Adipose tissue (tissue), 3 donors: ENCODE data around the gene FAM174C. TPM values are rescaled to one million over a fixed set of nuclear protein-coding genes. Genes with fewer than 3 reads are reported as not detected.

Experiments
- H3K27ac ChIP-seq: one replicate; pipeline ENCODE4 v1.5.1; 2013; ENCODE audit warnings: low read depth, low read length
- WGBS, 3 donors: extraction: QIAGEN DNeasy Blood & Tissue Kit; methylation state at CpG; one replicate each; pipeline ENCODE4 v1.1.7; 2013; 5-methylcytosine and 5-hydroxymethylcytosine counted together
- polyA plus RNA-seq, 3 donors: library from polyadenylated mRNA; stranded (reverse); fragments of 200-250 nt; gene quantifications; one replicate each; pipeline ENCODE4 v1.2.3, GENCODE V29; 2013
- donor health status: healthy with polysubstance abuse.
- donor health status: Bipolar disorder and iron deficiency.
- donor health status: healthy.

Gene FAM174C
- polyA plus RNA-seq, 3 donors = 44.9 to 75.8 (median 55.0) TPM

DNA sequence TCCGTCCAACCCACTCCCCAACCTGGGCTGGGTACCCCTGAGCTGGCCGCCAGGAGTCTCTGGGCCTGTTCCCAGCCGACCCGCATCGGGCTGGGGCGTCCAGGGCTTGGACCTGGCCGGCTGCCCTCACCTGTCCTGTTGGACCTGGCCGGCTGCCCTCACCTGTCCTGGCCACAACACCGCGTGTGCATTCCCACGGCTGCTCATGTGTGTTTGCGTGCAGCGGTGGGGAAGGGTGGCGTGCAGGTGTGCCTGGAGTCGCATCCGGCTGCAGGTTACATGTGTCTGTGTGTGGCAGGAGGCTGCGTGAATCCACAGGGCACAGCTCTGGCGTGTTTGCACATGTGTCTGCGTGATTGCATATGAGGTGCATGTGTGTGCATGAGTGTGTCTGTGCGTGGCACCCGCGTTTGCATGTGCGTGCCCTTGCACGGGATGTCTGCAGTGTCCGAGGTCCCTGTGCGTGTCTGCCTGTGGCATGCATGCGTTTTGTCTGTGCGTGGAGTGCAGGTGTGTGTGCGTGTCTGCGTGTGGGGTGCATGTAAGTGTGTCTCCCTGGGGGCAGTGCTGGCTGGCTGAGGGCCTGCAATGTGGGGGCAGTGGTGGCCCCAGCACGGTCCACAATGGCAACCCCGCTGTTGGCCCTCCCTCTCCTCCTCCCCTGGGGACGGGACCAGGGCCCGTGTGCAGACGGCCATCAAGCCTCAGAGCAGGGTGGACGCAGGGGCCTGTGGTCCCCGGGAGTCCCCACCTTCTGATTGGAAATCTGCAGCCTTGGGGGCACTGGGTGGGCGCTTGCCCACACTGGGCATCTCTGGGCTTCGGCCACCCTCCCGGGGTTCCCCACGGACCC lies 13.7 kb downstream of the FAM174C start:
- no peak overlapping the region for H3K27ac ChIP-seq
- 62 to 87% (median 80%) methylated on average over 38 to 41 of the region's 41 CpGs for WGBS, 3 donors

- WGBS, 3 donors = 70 to 80% (median 74%) methylated on average over 19 of the region's 19 CpGs
- no peak overlapping the region for H3K27ac ChIP-seq
Observed at GRCh38 chr19:1289686-1290025, 14.3 kb downstream of the FAM174C start.

DNA sequence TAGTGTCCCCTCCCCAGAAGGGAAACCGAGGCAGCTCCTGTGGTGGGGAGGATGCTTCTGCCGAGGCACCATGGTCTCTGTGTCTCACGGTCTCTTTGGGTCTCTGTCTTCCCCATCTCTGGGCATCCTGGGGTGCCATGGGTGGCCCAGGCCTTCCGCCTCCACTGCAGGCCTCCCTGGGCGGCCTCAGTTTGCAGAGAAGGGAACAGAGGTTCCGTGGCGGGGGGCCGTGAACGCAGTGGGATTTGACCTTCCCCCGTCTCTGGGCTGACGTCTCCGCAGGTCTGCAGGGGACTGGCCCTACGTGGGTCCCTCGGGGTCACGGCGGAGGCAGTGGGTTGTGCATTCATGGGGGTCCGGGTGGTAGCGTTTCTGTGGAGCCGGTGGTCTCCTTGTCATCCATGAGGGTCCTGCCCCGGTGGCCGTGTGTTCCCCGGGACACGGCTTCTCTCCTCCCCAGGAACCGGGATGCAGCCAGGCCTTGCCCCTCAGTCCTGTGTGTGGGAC lies 14.9 kb downstream of the FAM174C start:
- 83 to 87% (median 87%) methylated on average over 23 to 24 of the region's 24 CpGs for WGBS, 3 donors
- no peak overlapping the region for H3K27ac ChIP-seq

DNA sequence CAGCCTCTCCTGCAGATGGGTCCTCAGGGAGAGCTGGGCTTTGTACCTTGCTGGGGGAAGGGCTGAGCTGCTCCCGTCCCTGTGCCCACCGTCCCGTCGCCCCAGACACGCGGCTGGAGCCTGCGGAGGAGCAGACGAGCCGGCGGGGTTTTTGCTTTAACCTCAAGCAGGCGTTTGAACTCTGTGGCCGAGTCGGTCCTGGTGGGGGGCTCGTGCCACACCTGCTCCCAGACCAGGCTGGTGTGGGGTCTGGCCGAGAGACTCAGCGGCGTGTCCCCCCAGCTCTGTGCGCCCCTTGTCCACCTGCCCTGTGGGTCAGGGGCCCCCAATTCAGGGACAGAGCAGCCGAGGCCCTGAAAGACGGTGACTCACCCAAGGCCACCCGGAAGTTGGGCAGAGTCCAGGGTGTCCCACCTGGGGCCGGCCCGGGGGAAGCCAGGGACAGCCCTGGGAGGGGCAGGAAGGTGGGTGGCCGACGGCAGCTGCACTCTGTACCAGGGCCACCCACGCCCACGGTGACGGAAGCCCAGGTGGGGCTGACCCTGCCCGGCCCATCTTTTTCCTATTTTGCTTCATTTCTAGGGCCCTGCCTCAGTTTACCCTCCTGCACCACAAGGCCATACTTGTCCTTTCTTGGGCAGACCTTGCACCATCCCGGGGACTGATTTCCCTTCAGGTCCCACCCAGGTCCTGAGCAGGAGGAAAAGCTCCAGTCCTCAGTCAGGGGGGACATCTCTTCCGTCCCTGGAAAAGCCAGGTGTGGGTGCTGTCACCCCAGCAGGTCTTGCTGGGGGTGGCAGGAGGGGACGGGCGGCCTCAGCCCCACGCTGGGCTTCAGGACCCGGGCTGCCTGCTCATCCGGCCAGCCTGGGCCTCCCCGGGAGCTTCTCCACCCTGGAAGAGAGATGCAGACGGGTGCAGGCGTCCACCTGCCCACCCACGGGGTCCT lies 15.6 kb downstream of the FAM174C start:
- H3K27ac ChIP-seq = no peak overlapping the region
- WGBS, 3 donors = 69 to 74% (median 71%) methylated on average over 35 to 40 of the region's 40 CpGs

GRCh38 chr19:1291761-1292418 lies 16.6 kb downstream of the FAM174C start:
- WGBS, 3 donors = 50 to 65% (median 52%) methylated on average over 24 to 25 of the region's 25 CpGs

GRCh38 chr19:1292419-1293151 lies 17.3 kb downstream of the FAM174C start:
- 82 to 88% (median 84%) methylated on average over 17 of the region's 17 CpGs for WGBS, 3 donors
- no peak overlapping the region for H3K27ac ChIP-seq

More at GRCh38 chr19:1291761-1292418, 16.6 kb downstream of the FAM174C start:
- no peak overlapping the region for H3K27ac ChIP-seq

DNA sequence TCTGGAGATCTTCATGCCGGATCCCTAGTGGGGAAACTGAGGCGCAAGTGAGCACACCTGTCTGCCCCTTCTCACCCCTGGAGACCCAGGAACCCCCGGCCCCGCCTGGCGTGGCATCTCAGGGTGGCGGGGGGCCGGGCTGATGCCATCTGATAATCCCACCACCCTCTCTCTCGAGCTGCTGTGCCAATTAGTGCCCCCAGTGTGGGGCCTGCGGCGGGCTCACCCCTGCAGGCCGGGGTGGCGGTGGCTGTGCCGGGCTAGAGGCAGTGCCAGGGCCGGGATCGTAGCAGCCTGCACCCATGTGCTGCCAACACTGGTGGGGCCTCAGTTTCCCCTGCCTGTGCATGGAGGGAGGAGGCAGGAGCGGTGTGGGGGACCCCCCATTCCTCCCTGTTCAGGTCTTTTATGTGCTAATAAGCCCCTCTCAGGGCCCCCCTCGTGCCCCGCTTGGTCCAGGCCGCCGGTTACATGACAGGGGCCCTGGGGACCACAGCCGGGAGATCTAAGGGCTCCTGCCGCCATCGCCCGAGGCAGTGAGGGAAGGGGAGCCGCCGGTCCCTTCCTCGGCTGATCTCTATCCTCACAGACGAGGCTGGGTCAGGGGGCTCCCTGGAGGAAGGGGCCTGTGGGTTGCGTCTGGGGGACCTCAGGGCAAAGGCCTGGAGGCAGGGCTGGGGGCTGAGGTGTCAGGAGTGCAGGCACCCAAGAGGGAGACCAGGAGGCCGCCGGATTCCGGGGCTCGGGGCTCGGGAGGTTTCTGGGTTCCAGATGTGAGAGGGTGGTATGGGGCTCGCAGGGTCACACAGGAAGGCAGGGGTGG lies 18.7 kb downstream of the FAM174C start:
- no peak overlapping the region for H3K27ac ChIP-seq
- 76 to 82% (median 79%) methylated on average over 32 to 35 of the region's 35 CpGs for WGBS, 3 donors

- WGBS, 3 donors = 60 to 80% (median 75%) methylated on average over 14 of the region's 14 CpGs
- no peak overlapping the region for H3K27ac ChIP-seq
Observed at GRCh38 chr19:1294688-1295087, 19.4 kb downstream of the FAM174C start.

DNA sequence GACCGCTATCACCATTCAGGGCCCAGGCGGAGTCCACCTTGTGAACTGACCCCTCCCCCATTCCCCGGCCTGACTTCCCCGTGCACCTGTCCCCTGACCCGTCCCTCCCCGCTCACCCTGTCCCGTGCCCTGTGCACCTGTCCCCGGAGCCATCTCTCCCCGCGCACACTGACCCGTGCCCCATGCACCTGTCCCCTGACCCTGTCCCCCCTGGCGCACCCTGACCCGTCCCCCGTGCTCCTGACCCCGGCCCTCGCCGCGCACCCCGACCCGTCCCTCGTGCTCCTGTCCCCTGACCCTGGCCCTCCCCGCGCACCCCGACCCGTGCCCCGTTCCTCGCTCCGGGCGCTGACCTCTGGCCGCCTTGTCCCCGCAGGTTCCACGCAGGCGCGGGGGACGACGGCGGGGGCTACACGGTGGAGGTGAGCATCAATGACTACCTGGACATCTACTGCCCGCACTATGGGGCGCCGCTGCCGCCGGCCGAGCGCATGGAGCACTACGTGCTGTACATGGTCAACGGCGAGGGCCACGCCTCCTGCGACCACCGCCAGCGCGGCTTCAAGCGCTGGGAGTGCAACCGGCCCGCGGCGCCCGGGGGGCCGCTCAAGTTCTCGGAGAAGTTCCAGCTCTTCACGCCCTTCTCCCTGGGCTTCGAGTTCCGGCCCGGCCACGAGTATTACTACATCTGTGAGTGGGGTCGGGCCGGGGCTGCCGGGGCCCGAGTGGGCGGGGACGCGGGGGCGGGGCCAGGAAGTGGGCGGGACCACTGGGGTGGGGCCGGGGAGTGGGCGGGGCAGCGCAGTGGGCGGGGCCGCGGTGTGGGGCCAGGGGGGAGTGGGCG lies 20.1 kb downstream of the FAM174C start:
- no peak overlapping the region for H3K27ac ChIP-seq
- WGBS, 3 donors = 7 to 15% (median 11%) methylated on average over 65 to 82 of the region's 82 CpGs

DNA sequence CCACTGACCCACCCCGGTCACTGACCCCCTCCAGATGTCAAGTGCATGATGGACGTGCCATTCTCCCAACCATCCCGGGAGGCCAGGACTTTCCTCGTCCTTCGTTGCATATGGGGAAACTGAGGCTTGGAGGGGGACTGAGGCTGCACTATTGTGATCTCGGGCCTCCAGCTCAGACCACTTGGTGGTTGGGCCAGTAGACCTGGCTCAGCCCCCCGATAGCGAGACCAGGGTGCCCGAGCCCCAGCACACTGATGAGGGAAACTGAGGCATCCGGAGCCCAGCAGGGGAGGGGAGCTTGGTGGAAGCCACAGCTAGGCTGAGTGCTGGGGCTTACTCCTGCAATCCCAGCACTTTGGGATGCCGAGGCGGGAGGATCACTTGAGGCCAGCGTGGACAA lies 20.7 kb downstream of the FAM174C start:
- 76 to 79% (median 79%) methylated on average over 12 to 13 of the region's 13 CpGs for WGBS, 3 donors

GRCh38 chr19:1296575-1297271 lies 21.4 kb downstream of the FAM174C start:
- WGBS, 3 donors = 80 to 89% (median 86%) methylated on average over 24 of the region's 24 CpGs

More for the DNA sequence above, 20.7 kb downstream of the FAM174C start:
- no peak overlapping the region for H3K27ac ChIP-seq

DNA sequence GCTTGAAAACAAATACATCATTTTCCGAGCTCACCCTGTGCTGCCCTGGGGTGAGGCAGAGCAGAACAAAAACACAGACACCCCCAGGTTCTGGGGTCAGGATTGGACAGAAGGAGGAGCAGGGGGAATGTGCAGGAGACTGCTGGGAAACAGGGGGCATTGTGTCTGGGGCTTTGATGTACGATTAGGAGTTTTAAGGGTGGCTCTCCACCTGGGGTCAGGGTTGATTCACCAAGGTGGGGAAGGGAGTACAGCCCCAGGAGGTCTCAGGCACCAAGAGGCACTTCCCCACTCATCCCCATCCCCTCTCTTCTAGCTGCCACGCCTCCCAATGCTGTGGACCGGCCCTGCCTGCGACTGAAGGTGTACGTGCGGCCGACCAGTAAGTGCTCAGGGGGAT lies 22.9 kb downstream of the FAM174C start:
- no peak overlapping the region for H3K27ac ChIP-seq
- WGBS, 3 donors = 84 to 91% (median 87%) methylated on average over 8 of the region's 8 CpGs

More at GRCh38 chr19:1296575-1297271, 21.4 kb downstream of the FAM174C start:
- H3K27ac ChIP-seq = no peak overlapping the region

GRCh38 chr19:1299801-1300200 lies 24.5 kb downstream of the FAM174C start:
- H3K27ac ChIP-seq = no peak overlapping the region
- 72 to 80% (median 73%) methylated on average over 28 to 34 of the region's 34 CpGs for WGBS, 3 donors

DNA sequence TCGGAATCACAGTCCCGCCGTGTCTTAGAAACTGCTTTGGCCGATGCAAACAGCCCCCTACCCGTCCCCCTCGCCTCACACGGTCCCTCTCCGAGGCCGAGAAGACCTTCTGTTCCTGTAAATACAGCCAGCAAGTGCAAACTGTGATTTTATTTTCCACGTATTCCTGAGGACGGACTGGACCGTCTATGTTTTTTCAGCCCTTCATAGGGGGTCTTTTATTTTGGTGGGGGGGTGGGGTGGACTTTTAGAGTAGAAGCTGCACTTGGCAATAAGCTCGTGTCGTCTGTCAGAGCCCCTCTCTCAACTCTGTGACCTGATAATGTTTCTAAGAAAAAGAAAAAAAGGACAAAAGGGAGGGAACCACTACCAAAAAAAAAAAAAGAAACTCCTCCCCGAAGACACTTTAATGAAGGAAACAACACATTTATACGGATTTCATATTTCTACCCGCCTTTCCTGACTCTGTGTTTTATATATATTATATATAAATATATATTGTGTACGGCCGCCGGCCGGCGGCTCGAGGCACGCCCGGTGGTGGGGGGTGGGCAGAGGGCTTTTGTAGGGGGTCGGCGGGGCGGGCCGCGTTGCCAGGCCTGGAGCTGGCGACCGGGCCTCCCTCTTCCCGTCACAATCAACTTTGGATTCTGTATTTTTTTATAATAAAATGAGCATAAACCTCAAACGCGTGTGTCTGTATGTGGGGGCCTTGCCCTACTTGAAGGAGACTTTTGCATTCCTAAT lies 25.6 kb downstream of the FAM174C start:
- H3K27ac ChIP-seq = no peak overlapping the region
- 79 to 85% (median 80%) methylated on average over 35 of the region's 35 CpGs for WGBS, 3 donors
